NB4 (cell line): Measurements from ENCODE around the gene CDKN2B-AS1.

Experiments
- MAX ChIP-seq: IDR thresholded peaks from 2 replicates; pipeline ENCODE4 v1.6.1; 2011; ENCODE audit warnings: low read depth, low read length
- MYC ChIP-seq: IDR thresholded peaks from 2 replicates; pipeline ENCODE4 v1.6.1; 2011; ENCODE audit warnings: low read depth, low read length
- POLR2A ChIP-seq: IDR thresholded peaks from 2 replicates; pipeline ENCODE4 v1.6.1; 2011; ENCODE audit warnings: mild to moderate bottlenecking; ENCODE audit not compliant: insufficient read length; ENCODE audit errors: extremely low read depth
- TF ChIP-seq, protein P1 (sequence below): IDR thresholded peaks from one replicate; pipeline ENCODE4 v1.5.1; 2012; ENCODE audit warnings: low read depth, low read length

GRCh38 chr9:22041775-22042174 is 47.2 kb downstream of the CDKN2B-AS1 start:
- TF ChIP-seq POLR2A (no peak), MYC (no peak), MAX (no peak)
- TF ChIP-seq, protein P1, sequence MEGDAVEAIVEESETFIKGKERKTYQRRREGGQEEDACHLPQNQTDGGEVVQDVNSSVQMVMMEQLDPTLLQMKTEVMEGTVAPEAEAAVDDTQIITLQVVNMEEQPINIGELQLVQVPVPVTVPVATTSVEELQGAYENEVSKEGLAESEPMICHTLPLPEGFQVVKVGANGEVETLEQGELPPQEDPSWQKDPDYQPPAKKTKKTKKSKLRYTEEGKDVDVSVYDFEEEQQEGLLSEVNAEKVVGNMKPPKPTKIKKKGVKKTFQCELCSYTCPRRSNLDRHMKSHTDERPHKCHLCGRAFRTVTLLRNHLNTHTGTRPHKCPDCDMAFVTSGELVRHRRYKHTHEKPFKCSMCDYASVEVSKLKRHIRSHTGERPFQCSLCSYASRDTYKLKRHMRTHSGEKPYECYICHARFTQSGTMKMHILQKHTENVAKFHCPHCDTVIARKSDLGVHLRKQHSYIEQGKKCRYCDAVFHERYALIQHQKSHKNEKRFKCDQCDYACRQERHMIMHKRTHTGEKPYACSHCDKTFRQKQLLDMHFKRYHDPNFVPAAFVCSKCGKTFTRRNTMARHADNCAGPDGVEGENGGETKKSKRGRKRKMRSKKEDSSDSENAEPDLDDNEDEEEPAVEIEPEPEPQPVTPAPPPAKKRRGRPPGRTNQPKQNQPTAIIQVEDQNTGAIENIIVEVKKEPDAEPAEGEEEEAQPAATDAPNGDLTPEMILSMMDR, result no peak
